Bronchial epithelial cell (primary cell): Measurements from ENCODE around the gene KRTAP9-8. TPM values are rescaled to one million over a fixed set of nuclear protein-coding genes. Genes with fewer than 3 reads are reported as not detected.
"Not testable (repeated sequence)": the region's sequence is repeated elsewhere in the genome, so short reads cannot be mapped to it uniquely, and the experiment has no call there.

Experiments
- DNase-seq: peaks from one replicate; pipeline ENCODE4 v3.0.0-alpha.2; 2010; ENCODE audit warnings: low read depth
- FAIRE-seq: peaks from 2 replicates; lab custom pipeline; 2011; peaks lifted over from hg19 to GRCh38; lab: Jason Lieb, UNC
- H3K27me3 ChIP-seq: 2 replicates; pipeline ENCODE4 v1.5.1; 2011; ENCODE audit warnings: low read length; ENCODE audit not compliant: control insufficient read depth, insufficient read depth
- H3K36me3 ChIP-seq: 2 replicates; pipeline ENCODE4 v1.5.1; 2011; ENCODE audit warnings: low read length; ENCODE audit not compliant: control insufficient read depth, insufficient read depth
- H3K4me3 ChIP-seq: 2 replicates; pipeline ENCODE4 v1.5.1; 2011; ENCODE audit warnings: mild to moderate bottlenecking, low read depth, low read length, control low read depth
- CTCF ChIP-seq: IDR thresholded peaks from 2 replicates; pipeline ENCODE4 v1.5.1; 2011; ENCODE audit warnings: mild to moderate bottlenecking, moderate library complexity, low read length, control low read depth, inconsistent platforms; ENCODE audit not compliant: insufficient read depth, severe bottlenecking
- total RNA-seq: library from RNA; depleted of rRNA; stranded (reverse); fragments of >200 nt; gene quantifications from 2 replicates; pipeline ENCODE4 v1.2.1, GENCODE V29; 2014

Gene KRTAP9-8
- total RNA-seq, 1 donor from 2014 or later: not detected

- FAIRE-seq: no peak
- TF ChIP-seq CTCF: no peak
- no peak for DNase-seq
- peaks cover 2% of the 10 kb centered on the region for H3K27me3 ChIP-seq
- no peaks in the 10 kb centered on the region for H3K36me3 ChIP-seq
- H3K4me3 ChIP-seq: no peak overlapping the region
Observed at GRCh38 chr17:41231731-41232130, 6.1 kb upstream of the KRTAP9-8 start.

- FAIRE-seq, DNase-seq, H3K36me3 ChIP-seq, H3K27me3 ChIP-seq, H3K4me3 ChIP-seq: not testable (repeated sequence)
Observed at GRCh38 chr17:41232399-41233105, 5.2 kb upstream of the KRTAP9-8 start, which contains the start of gene KRTAP9-3. Gene KRTAP9-3, plus strand, starts transcription at chr17:41232449. Its CDS starts 53 bp downstream, at chr17:41232502.

GRCh38 chr17:41237116-41237515 lies 683 bp upstream of the KRTAP9-8 start:
- not testable (repeated sequence) for DNase-seq, H3K27me3 ChIP-seq, H3K36me3 ChIP-seq, H3K4me3 ChIP-seq, FAIRE-seq

- H3K36me3 ChIP-seq, H3K4me3 ChIP-seq, DNase-seq, FAIRE-seq, H3K27me3 ChIP-seq: not testable (repeated sequence)
Observed at GRCh38 chr17:41246995-41247787, 9.4 kb downstream of the KRTAP9-8 start.

GRCh38 chr17:41249637-41250240 lies 11.9 kb downstream of the KRTAP9-8 start, which contains the start of gene KRTAP9-4:
Gene KRTAP9-4, plus strand, starts transcription at chr17:41249687. Its CDS starts 34 bp downstream, at chr17:41249721.
- not testable (repeated sequence) for FAIRE-seq, H3K27me3 ChIP-seq, H3K4me3 ChIP-seq, DNase-seq, H3K36me3 ChIP-seq

GRCh38 chr17:41251261-41251660 lies 13.5 kb downstream of the KRTAP9-8 start:
- H3K27me3 ChIP-seq: peaks cover 1% of the 10 kb centered on the region
- FAIRE-seq: no peak

GRCh38 chr17:41254861-41255260 lies 17.1 kb downstream of the KRTAP9-8 start:
- DNase-seq: no peak
- no peak for TF ChIP-seq CTCF
- no peak overlapping the region for H3K4me3 ChIP-seq
- H3K36me3 ChIP-seq: no peaks in the 10 kb centered on the region
- H3K27me3 ChIP-seq: peaks cover 1% of the 10 kb centered on the region
- FAIRE-seq: no peak

More at GRCh38 chr17:41251261-41251660, 13.5 kb downstream of the KRTAP9-8 start:
- Histone ChIP-seq H3K36me3 (no peaks in the 10 kb centered on the region), H3K4me3 (no peak overlapping the region)
- no peak for TF ChIP-seq CTCF
- no peak for DNase-seq

GRCh38 chr17:41255381-41256290 lies 17.8 kb downstream of the KRTAP9-8 start, which contains the start of gene KRTAP9-9:
Gene KRTAP9-9, plus strand, starts transcription at chr17:41255384.
- not testable (repeated sequence) for DNase-seq, H3K27me3 ChIP-seq, H3K36me3 ChIP-seq, FAIRE-seq, H3K4me3 ChIP-seq
